DND-41 (cell line): Measurements from ENCODE around the gene SLC25A5.

Source experiments
- CTCF ChIP-seq: IDR thresholded peaks from 2 replicates; pipeline ENCODE4 v1.5.1; 2012; ENCODE audit warnings: borderline replicate concordance, low read length, moderate library complexity, mild to moderate bottlenecking; ENCODE audit not compliant: poor library complexity, severe bottlenecking; ENCODE audit errors: extremely low read depth
- EZH2 ChIP-seq: IDR thresholded peaks from 3 replicates; pipeline ENCODE4 v1.6.1; 2012; ENCODE audit warnings: borderline replicate concordance, low read depth, mild to moderate bottlenecking, moderate library complexity, low read length, inconsistent platforms; ENCODE audit not compliant: severe bottlenecking

GRCh38 chrX:119469313-119469635 is 1.0 kb downstream of the SLC25A5 start:
- TF ChIP-seq EZH2 (no peak), CTCF (no peak)
